Upper lobe of left lung (tissue), 4 donors: ENCODE data around the gene TMEM43.

ENCODE experiments used
- EP300 ChIP-seq, 4 donors: sonication (generic); formaldehyde crosslinking; IDR thresholded peaks; one replicate each; pipeline ENCODE4 v1.5.1; 2017; ENCODE audit warnings: antibody characterized with exemption in 4 of 4, control low read depth in 2 of 4
- POLR2A ChIP-seq, 4 donors: fragments of 450-650 bp; IDR thresholded peaks; one replicate each; pipeline ENCODE4 v1.5.1; 2016 to 2017; ENCODE audit warnings: antibody characterized with exemption in 4 of 4, mild to moderate bottlenecking in 2 of 4
- POLR2AphosphoS5 ChIP-seq, 2 donors: sonication (generic); formaldehyde crosslinking; IDR thresholded peaks; one replicate each; pipeline ENCODE4 v1.5.1; 2017; ENCODE audit warnings: antibody characterized with exemption in 2 of 2
- TF ChIP-seq, protein P1 (sequence below), 6 experiments: fragments of 450-650 bp in 4 of 6; fragments of 200-600 bp in 2 of 6; sonication (generic) in 2 of 6; IDR thresholded peaks; one replicate each; pipeline ENCODE4 v1.5.1; 2016 to 2019; ENCODE audit warnings: antibody characterized with exemption in 6 of 6

DNA sequence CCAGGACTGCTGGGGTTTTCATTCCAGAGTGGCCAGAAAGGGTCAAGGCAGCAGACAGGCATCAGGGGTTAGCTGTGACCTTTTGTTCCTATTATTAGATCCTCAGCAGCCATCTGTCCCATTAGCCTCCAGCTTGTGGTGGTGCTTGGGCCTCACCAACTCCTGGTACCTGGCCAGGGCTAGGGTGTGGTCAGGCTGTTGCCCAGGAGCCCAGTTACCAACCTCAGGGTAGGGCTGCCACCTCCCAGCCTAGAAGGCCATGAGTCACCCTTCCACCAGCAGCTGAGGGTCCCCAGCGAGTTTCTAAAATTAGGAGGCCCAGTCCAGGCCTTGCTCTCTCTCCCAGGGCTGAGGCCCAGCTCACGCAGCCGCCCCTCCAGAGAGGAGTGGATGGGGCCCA is 12.2 kb downstream of the TMEM43 start:
- TF ChIP-seq POLR2A (IDR thresholded peaks at IDR 0.05) (no peak), EP300 (IDR thresholded peaks at IDR 0.05) (no peak), POLR2AphosphoS5 (IDR thresholded peaks at IDR 0.05) (no peak)
- TF ChIP-seq, protein P1, sequence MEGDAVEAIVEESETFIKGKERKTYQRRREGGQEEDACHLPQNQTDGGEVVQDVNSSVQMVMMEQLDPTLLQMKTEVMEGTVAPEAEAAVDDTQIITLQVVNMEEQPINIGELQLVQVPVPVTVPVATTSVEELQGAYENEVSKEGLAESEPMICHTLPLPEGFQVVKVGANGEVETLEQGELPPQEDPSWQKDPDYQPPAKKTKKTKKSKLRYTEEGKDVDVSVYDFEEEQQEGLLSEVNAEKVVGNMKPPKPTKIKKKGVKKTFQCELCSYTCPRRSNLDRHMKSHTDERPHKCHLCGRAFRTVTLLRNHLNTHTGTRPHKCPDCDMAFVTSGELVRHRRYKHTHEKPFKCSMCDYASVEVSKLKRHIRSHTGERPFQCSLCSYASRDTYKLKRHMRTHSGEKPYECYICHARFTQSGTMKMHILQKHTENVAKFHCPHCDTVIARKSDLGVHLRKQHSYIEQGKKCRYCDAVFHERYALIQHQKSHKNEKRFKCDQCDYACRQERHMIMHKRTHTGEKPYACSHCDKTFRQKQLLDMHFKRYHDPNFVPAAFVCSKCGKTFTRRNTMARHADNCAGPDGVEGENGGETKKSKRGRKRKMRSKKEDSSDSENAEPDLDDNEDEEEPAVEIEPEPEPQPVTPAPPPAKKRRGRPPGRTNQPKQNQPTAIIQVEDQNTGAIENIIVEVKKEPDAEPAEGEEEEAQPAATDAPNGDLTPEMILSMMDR (IDR thresholded peaks at IDR 0.05) = no peak
